Liver (tissue), 9 donors: Measurements from ENCODE around the gene ASTN1. TPM values are rescaled to one million over a fixed set of nuclear protein-coding genes. Genes with fewer than 3 reads are reported as not detected.

Experiments used
- DNase-seq: peaks from one replicate; pipeline ENCODE4 v3.0.0-alpha.2; 2017; ENCODE audit warnings: low spot score
- H3K27ac ChIP-seq, 2 donors: one replicate each; pipeline ENCODE4 v1.7.0; 2013; ENCODE audit warnings: inconsistent platforms in 2 of 2, low read length in 2 of 2, control low read depth in 1 of 2, low read depth in 1 of 2, mild to moderate bottlenecking in 1 of 2
- H3K27me3 ChIP-seq, 4 donors: one replicate each; pipeline versions ENCODE4 v1.6.1 to v1.7.0; 2013; ENCODE audit warnings: low read length in 3 of 4, inconsistent platforms in 1 of 4, mild to moderate bottlenecking in 1 of 4, moderate library complexity in 1 of 4; ENCODE audit not compliant: control insufficient read depth in 4 of 4, insufficient read depth in 4 of 4
- H3K36me3 ChIP-seq, 4 donors: one replicate each; pipeline versions ENCODE4 v1.6.1 to v1.7.0; 2013; ENCODE audit warnings: low read length in 3 of 4, mild to moderate bottlenecking in 3 of 4, low read depth in 1 of 4, moderate library complexity in 1 of 4; ENCODE audit not compliant: control insufficient read depth in 4 of 4, insufficient read depth in 3 of 4
- H3K4me1 ChIP-seq, 4 donors: one replicate each; pipeline versions ENCODE4 v1.6.1 to v1.7.0; 2013; ENCODE audit warnings: low read length in 3 of 4, mild to moderate bottlenecking in 3 of 4, moderate library complexity in 1 of 4; ENCODE audit not compliant: control insufficient read depth in 4 of 4, insufficient read depth in 4 of 4
- H3K4me3 ChIP-seq, 3 donors: one replicate each; pipeline versions ENCODE4 v1.6.1 to v1.7.0; 2013; ENCODE audit warnings: low read length in 3 of 3, control low read depth in 1 of 3, low read depth in 1 of 3, mild to moderate bottlenecking in 1 of 3
- H3K9ac ChIP-seq, 2 donors: one replicate each; pipeline ENCODE4 v1.7.0; 2013; ENCODE audit warnings: low read length in 2 of 2, mild to moderate bottlenecking in 2 of 2, moderate library complexity in 2 of 2, control low read depth in 1 of 2, low read depth in 1 of 2
- H3K9me3 ChIP-seq, 4 donors: one replicate each; pipeline versions ENCODE4 v1.6.1 to v1.7.0; 2013; ENCODE audit warnings: low read length in 3 of 4; ENCODE audit not compliant: control insufficient read depth in 4 of 4
- ATF3 ChIP-seq: IDR thresholded peaks from 2 replicates; pipeline ENCODE4 v1.6.1; 2016; ENCODE audit warnings: antibody characterized with exemption
- CTCF ChIP-seq: fragments of 150-350 bp; IDR thresholded peaks from 2 replicates; pipeline ENCODE4 v1.5.1; 2017; ENCODE audit warnings: improper control_type of control experiment, low read depth, low read length; ENCODE audit not compliant: missing input control
- EGR1 ChIP-seq, 2 donors: IDR thresholded peaks; 2 replicates each; pipeline ENCODE4 v1.6.1; 2016 to 2018; ENCODE audit warnings: antibody characterized with exemption in 2 of 2, low read depth in 2 of 2
- FOXA1 ChIP-seq: IDR thresholded peaks from 2 replicates; pipeline ENCODE4 v1.6.1; 2016; ENCODE audit warnings: antibody characterized with exemption
- FOXA2 ChIP-seq: IDR thresholded peaks from 2 replicates; pipeline ENCODE4 v1.6.1; 2016; ENCODE audit warnings: antibody characterized with exemption
- GABPA ChIP-seq, 2 donors: IDR thresholded peaks in 1 of 2; conservative IDR thresholded peaks in 1 of 2; 2 replicates each; pipeline ENCODE4 v1.6.1; 2016; ENCODE audit warnings: antibody characterized with exemption in 2 of 2, mild to moderate bottlenecking in 1 of 2, moderate library complexity in 1 of 2
- HNF4G ChIP-seq: IDR thresholded peaks from 2 replicates; pipeline ENCODE4 v1.6.1; 2016; ENCODE audit warnings: antibody characterized with exemption
- JUND ChIP-seq, 2 donors: IDR thresholded peaks; 2 replicates each; pipeline ENCODE4 v1.6.1; 2016; ENCODE audit warnings: antibody characterized with exemption in 2 of 2
- MAX ChIP-seq: IDR thresholded peaks from 2 replicates; pipeline ENCODE4 v1.6.1; 2016; ENCODE audit warnings: antibody characterized with exemption
- NR2F2 ChIP-seq: IDR thresholded peaks from 2 replicates; pipeline ENCODE4 v1.6.1; 2016; ENCODE audit warnings: antibody characterized with exemption
- RAD21 ChIP-seq, 2 donors: IDR thresholded peaks; 2 replicates each; pipeline ENCODE4 v1.6.1; 2016; ENCODE audit warnings: antibody characterized with exemption in 2 of 2, mild to moderate bottlenecking in 2 of 2
- REST ChIP-seq: IDR thresholded peaks from 2 replicates; pipeline ENCODE4 v1.6.1; 2016; ENCODE audit warnings: antibody characterized with exemption, mild to moderate bottlenecking
- RXRA ChIP-seq, 2 donors: IDR thresholded peaks; 2 replicates each; pipeline ENCODE4 v1.6.1; 2017 to 2018; ENCODE audit warnings: antibody characterized with exemption in 2 of 2, mild to moderate bottlenecking in 1 of 2
- SP1 ChIP-seq: IDR thresholded peaks from 2 replicates; pipeline ENCODE4 v1.6.1; 2018; ENCODE audit warnings: antibody characterized with exemption, mild to moderate bottlenecking
- TAF1 ChIP-seq: conservative IDR thresholded peaks from 2 replicates; pipeline ENCODE4 v1.6.1; 2016; ENCODE audit warnings: antibody characterized with exemption, mild to moderate bottlenecking
- YY1 ChIP-seq: IDR thresholded peaks from 2 replicates; pipeline ENCODE4 v1.6.1; 2016; ENCODE audit warnings: antibody characterized with exemption, mild to moderate bottlenecking
- ZBTB33 ChIP-seq: IDR thresholded peaks from 2 replicates; pipeline ENCODE4 v1.6.1; 2016; ENCODE audit warnings: antibody characterized with exemption
- WGBS: extraction: QIAGEN DNeasy Blood & Tissue Kit; methylation state at CpG from one replicate; pipeline ENCODE4 v1.1.7; 2013; 5-methylcytosine and 5-hydroxymethylcytosine counted together
- polyA plus RNA-seq, 2 donors: library from polyadenylated mRNA; stranded (reverse) in 1 of 2; unstranded in 1 of 2; fragments of 200-250 nt in 1 of 2; fragments of >200 nt in 1 of 2; fragmentation: Nextera tagmentation in 1 of 2; extraction: Ambion mirVana in 1 of 2; gene quantifications; one replicate each; pipeline versions ENCODE4 v1.2.1 to v1.2.3, GENCODE V29; 2013 to 2015
- total RNA-seq, 2 donors: library from RNA; depleted of rRNA; stranded (reverse); fragments of >200 nt; gene quantifications; one replicate each; pipeline ENCODE4 v1.2.3, GENCODE V29; 2014
- donor health status: healthy.
- donor health status: healthy.
- donor health status: healthy.
- donor health status: healthy.
- donor health status: healthy.

The ASTN1 gene
- total and polyA plus RNA-seq, 4 donors, result 0.10 to 0.28 (median 0.18) TPM

GRCh38 chr1:176996456-176997090, 167.9 kb downstream of the ASTN1 start:
- no peak for DNase-seq
- H3K4me3 ChIP-seq, result no peak overlapping the region
- no peaks in the 10 kb centered on the region for H3K36me3 ChIP-seq
- no peak for TF ChIP-seq CTCF
- no peak for TF ChIP-seq FOXA1
- TF ChIP-seq SP1, result no peak
- no peak for TF ChIP-seq REST
- no peak for TF ChIP-seq RXRA (IDR thresholded peaks at IDR 0.05)
- TF ChIP-seq MAX, result no peak
- no peak for TF ChIP-seq HNF4G
- TF ChIP-seq ZBTB33, result no peak
- TF ChIP-seq ATF3, result no peak
- TF ChIP-seq YY1, result no peak
- TF ChIP-seq JUND (IDR thresholded peaks at IDR 0.05), result no peak
- TF ChIP-seq RAD21 (IDR thresholded peaks at IDR 0.05), result no peak
- TF ChIP-seq TAF1, result no peak
- no peak for TF ChIP-seq GABPA (IDR thresholded peaks at IDR 0.05 in 1 of 2, conservative IDR thresholded peaks at IDR 0.05 in 1 of 2)
- TF ChIP-seq NR2F2, result no peak
- no peak for TF ChIP-seq FOXA2
- TF ChIP-seq EGR1 (IDR thresholded peaks at IDR 0.05; ENCODE audit: low read depth in 2 of 2), result no peak
- no peak overlapping the region for H3K9ac ChIP-seq
- WGBS, result 21% methylated on average over 4 of the region's 4 CpGs
- peaks cover 0 to 3% (median under 1%) of the 10 kb centered on the region in 4 donors for H3K9me3 ChIP-seq
- peaks cover 0 to 2% (median under 1%) of the 10 kb centered on the region in 4 donors for H3K27me3 ChIP-seq
- H3K4me1 ChIP-seq, result no peaks in the 10 kb centered on the region
- no peak overlapping the region for H3K27ac ChIP-seq
